NCI-H1694 (cell line): ENCODE results near the gene BEST3.

ENCODE experiments used
- DNase-seq: peaks from one replicate; lab custom pipeline; 2025; lab: John Stamatoyannopoulos, UW

The BEST3 gene

DNA sequence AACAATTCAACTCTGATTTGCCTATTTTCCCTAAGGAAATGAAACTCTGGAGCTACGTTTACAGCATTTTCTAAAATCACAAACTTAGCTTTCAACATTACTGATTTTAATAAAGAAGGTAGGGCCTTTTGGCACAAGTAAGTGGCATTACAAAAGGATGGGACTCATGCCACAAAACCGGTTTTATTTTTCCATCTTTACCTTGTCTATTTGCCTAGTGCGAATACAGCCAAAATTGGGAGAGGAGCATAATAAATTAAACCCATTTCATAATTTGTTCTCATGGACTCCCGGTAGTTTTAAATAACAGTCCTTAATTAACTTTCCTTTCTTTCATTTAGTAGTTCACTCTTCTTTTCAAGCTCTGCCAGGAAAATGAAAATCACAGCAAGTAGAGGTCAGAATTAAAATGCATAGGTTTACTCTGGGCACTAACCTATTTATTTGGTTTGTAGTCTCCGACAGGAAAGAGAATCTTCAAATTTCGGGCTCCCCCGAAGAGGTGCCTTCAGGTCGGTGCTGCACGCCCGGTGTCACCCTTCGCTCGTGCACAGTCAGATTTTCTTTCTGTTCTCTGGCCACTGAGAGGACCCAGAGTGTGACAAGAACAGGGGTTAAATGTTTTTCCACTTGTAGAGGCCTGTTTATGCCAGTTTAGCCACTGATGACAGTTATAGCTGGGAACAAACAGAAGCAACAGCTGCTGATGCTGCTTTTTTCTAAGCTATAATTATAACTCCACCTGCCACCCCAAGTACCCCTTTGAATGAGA, at the start of gene BEST3:
Gene BEST3, minus strand, starts transcription at position 535 of the 772 bp plus-strand sequence. CDS start 1,505 bp downstream, outside the sequence.
- peak; percentile 86 for DNase-seq

DNA sequence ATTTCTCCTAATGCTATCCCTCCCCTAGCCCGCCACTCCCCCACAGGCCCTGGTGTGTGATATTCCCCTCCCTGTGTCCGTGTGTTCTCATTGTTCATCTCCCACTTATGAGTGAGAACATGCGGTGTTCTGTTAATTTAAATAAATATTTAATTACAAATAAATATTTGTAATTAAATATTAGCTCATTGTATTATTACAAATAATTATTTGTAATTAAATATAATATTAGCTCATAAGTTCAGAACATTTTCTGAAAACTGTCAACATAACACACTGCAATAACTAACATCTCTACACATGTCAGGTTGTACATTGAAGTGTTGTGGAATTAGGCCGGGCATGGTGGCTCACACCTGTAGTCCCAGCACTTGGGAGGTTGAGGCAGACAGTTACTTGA, 45.0 kb upstream of the BEST3 start:
- DNase-seq, result no peak

DNA sequence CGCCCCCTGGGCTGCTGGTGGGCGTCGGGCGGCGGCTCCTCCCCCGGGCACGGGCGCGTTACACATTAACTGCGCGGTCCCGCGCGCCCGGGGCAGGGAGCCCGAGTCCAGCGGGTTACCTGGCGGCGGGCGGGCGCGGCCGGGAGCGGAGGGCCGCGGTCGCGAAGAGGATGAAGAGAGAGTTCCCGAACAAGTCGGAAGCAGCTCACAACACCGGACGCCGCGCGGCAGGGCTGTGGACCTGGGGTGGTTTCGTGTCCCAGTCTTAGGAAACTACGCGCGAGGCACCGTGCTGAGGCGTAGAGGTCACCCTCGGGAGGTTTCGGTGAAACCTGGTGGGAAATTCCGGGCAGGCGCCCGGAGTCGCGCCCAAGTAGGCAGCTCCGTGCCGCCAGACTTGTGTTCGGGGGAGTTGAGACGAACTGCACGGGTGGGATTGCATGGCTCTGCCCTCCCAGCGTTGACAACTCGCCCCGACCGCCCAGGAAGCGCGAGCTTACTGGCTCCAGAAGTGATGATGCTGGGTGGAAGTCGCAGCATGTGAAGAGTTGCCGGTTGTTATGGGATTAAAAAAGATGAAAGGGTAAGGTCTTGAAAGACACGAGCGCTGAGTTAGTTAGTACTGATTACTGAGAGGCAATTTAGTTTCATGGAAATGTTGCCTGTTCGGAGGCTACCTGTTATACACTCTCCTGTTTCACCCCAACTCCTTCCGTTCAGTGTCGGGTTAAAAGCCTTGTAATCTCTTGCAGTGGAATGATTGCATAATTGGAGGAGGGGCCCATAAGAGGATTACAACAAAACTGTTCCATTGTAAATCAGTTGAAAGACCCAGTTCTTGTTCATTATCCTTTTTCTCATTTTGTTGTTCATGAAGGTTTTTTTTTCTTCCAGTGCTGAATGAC, 40.4 kb upstream of the BEST3 start:
- DNase-seq, result peak; percentile 9

DNA sequence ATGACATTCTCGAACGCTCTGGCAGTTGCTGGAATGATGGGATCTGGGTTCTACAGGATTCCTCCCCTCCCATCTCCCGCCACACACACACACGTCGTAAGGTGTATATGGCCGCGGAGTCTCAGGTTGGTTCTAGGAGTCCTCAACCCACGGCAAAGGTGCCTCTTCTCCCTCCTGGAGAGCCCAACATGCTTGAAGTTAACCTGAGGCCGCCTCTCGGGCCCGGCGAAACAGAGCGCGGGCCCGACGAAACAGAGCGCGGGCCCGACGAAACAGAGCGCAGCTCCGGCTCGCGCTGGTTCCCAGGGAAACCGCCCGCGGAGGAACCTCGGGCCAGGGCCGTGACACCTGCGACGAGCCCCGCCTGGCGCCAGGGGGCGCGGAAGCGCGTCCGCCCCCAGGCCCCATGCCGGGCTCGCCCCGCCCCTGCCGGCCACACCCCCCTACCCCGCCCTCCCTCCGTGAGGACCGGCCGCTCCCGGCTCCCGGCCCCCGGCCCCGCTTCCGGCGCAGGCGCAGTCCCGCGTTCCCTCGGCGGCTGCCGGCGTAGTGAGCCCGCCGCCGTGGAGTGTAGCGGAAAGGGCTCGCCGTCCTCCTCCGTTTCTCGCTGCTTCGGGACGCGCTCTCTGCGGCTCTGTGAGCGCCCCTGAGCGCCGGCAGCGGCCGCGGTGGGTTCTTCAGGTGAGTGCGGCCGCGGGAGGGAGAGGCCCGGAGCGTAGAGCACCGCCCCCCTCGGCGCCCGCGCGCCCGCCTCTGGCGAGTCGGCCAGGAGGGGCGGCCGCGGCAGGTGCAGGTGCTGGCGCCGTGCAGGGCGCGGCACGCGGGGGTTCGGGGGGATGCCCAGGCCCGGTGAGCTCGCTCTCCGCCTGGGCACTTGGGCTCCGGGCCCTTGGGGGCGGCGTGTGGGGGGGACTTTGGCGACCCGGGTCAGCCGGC, 39.5 kb upstream of the BEST3 start, which contains the start of gene RAB3IP:
Gene RAB3IP, plus strand, starts transcription at position 510 of the 936 bp plus-strand sequence. CDS start 16,549 bp downstream, outside the sequence.
- peak; percentile 43 for DNase-seq

DNA sequence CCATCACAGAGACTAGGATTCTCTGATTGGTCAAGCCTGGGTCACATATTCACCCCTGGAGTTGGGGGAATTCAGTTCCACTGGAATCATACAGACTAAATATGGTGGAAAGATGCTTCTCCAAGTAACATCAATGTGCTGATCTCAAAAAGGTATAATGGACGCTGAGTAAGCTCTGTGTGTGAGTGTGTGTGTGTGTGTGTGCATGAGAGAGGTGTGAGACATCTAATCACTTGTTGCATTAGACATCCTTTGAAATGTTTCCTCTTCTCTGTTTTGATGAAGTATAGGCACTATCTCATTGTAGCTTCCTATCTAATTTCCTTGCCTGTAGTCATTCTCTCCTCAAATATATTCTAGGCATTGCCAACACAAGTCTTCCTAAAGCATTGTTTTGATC, 34.5 kb upstream of the BEST3 start:
- DNase-seq, result no peak

DNA sequence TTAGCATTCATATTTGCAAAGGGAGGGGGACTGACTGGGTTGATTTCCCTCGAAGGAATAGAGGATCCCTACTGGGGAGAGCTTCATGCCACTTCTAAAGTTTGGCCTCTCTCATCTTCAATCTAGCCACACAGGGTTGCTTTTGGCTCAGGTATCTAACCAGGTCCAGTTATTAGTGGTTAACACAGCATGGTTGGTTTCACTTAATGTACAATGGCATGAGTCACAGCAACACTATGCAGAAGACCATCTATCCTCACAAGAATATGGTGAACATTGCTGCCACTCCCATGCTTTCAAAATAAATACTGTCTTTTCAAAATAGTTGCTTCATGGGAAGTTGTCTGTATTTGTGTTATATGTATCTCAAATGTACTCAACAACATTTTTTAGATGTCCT, 33.0 kb upstream of the BEST3 start:
- no peak for DNase-seq

DNA sequence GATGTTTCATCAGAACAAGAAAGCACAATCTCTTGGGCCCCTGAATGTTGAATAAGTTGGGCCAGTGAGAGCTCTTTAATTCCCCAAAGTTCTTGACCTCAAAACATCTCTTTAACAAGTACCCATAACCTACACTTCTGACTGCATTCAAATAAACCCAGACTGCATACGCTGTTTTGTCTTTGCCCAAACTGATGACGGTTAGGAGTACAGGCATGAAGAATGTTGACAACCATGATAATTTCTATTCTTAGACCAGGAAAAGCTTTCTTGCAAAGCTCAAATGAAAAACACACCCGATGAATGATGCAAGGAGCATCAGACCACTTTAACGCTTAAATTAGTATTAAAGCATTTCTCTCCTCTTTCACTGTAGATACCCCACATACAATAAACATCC, 27.8 kb upstream of the BEST3 start:
- no peak for DNase-seq

DNA sequence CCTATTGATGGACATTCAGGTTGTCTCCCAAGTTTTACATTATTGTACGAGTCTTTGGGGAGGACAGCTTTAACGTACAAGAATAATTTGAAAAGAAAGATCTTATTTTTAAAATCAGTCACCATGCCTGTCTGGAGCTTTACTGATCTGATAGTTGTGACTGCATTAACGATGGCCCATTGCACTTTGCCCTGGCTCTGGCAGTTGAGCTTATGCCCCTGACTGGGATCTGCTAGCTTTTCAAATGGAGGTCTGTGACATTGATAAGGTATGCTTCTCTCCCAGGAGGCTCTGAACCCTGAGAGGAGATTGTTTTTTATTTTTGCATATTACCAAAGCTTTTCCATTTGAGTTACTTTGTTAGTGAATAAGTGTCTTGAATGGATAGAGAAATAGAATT, 21.6 kb upstream of the BEST3 start:
- DNase-seq, result no peak

DNA sequence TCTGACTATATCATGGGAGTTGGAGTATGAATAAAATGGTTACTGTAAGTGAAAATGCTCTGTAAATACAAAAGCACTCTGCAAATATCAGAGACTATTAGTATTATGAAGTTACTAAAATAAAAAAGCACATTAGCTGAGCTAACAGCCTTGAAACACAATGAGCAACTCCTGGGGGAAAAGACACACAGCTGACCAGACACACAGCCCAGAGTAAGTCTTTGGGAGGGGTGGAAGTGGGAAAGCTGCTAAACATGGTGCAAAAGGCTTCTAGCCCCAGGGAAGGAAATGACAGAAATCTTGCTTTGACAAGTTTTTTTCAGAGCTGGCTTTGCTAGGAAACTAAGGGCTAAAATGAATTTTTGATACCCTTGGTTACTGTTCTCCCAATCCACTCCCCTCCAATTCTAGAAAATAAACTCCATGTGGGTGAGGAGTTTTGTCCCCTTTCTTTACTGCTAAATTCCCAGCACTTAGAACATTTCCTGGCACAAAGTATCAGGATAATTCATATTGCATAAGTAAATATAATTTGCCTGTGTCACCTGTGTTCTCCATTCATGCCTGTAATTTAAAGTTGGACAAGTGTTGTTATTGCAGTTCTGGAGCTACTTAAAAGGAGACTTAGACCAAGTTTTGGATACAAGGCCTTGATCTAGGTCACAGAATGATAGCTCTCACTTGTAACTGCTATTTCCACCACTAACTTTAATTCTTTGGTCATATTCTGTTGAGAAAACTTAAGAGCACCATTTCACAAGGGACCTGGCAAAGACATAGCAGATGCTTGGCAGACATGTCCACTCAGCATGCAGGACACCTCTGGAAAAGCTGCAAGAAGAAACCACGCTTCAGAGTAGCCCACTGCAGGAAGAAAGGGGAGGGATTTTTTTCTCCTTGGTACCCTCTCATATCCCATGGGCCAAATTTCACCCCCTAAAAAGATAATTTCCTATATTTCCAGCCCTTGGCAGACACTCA, 20.5 kb upstream of the BEST3 start:
- no peak for DNase-seq

DNA sequence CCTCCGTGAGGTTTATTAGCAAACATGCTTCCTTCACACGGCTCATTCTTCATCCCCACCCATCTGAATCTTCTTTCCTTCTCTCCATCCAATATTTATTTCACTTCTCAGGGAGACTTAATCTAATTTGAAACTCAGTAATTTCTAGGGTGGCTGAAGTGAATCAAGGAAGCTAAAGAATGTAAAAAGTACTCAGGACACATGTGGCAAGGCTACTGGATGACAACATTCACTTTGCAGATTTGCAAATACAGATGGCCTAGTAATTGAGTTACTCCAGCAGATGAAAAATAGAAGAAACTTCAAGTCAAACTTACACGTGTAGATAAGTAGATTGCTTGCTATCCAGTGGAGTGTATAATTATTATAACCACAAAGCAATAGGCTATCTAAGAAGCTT, 15.4 kb upstream of the BEST3 start:
- DNase-seq, result no peak

DNA sequence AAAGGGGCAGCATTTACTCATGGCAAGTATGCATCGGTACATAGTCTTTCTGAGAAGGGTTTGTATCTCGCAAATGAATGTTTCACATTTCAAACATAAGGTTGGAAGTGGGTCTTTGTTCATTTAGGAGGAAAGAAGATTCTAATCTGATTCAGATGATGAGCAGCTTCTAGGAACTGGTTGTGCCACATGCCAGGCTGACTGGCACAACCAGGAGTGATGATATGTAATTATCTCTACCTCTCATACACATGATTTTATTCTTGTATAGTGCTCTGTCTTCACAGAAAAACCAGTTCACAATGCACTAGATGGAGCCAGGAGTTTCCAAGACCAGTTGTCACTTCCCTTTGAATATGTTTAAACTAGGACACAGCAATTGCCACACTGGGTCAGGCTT, 13.7 kb upstream of the BEST3 start:
- no peak for DNase-seq

DNA sequence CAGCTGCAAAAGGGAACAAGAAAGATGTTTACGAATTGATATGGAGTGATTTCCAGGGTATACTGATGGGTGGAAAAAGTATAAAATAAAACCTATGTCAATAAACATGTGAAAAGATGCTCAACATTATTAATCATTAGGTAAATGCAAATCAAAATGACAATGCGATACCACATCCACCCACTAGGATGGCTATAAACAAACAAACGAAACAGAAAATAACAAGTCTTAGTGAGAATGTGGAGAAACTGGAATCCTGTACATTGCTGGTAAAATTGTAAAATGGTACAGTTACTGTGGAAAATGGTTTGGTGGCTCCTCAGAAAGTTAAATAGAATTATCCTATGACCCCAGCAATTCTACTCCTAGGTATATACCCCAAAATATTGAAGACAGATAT, 9.5 kb upstream of the BEST3 start:
- no peak for DNase-seq

DNA sequence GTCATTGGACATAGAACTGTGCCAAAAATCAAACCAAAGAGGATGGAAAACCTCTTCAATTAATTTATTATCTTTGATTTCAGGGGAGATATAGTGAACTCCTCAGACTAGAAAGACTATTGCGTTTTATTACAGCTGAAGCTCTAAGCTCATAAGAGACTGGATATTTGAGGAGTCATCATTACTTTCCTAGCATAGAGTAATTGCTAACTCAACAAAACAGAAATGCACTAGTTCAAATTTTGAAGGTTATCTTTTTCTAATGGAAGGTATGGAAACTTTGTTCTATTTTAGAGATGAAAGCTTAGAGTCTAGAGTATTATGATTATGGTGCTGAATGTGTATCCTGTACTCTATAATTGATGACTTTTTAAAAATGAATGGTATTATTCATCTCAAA, 5.3 kb upstream of the BEST3 start:
- no peak for DNase-seq

DNA sequence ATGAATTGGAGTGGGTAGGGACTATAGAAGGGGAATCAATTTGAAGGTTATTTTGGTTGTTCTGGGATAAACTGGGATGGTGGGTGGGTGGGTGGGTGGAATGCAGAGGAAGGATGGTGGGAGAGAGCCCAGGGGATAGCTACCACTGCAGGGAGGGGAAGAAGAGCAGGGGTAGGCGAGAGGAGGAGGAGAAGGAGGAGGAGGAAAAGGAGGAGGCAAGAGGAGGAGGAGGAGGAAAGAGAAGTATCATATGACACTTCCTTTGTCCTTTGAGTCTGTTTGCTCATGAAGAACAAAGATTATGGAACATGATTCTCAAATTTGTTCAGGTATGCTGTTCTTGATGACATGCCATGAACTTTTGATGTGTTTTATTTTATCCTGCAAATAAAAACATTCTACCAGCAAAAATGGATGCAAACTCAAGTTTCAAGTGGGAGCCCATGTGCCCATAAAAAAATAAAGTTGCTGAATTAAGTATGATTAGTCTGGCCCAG, 4.1 kb upstream of the BEST3 start:
- no peak for DNase-seq

DNA sequence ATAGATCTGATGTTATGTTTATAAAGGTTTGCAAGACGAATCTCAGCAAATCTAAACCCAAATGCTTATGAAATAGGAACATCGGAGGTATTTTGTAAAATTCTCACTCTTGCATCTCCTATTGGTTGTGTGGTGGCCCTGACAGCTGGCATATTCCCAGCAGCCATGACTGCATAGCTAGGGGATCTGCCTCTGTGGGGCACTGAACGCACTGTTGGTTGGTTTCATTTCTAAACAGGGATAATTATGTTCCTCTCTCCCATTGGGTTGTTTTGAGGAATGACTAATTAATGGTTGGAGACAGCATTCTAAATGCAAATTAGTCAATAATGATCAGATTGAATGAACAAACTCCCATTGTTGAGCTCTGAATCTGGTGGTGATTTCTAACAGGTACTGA, 2.7 kb upstream of the BEST3 start:
- DNase-seq, result peak; percentile 10

DNA sequence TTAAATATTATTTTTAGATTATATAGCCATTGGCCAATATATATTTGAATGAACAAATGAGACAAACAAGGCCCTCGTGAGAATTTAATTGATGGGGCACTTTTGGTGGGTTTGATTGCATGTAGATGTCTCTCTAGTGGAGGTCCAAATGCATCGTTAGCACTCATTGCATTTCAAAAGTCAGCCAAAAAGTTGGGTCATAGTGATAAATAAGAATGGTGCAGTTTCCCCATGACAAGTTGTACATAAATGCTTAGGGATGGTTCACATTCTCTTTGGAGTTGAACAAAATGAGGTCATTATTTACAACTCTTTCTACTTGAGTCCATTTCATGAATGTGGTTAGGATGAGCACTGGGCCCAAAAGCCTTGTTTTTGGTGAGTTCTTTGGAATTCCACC, 1.0 kb downstream of the BEST3 start:
- DNase-seq, result no peak

DNA sequence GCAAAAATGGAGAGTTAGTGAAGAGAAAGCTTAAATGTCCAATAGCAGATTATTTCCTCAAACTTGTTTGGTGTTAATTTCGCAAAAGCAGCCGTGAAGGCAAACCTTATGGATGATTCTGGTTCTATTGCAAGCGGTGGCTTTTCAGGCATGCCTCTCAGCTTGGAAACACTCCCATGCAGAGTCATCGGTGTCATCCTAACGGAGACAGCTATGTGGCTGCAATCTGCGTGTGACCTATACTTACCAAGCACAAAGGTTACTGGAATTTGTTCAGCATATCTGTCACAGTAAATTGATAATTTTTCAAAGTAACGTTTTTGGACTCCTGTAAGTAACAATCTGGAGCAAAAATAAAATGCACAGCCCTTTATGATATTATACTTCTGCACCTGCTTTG, 5.0 kb downstream of the BEST3 start:
- no peak for DNase-seq

DNA sequence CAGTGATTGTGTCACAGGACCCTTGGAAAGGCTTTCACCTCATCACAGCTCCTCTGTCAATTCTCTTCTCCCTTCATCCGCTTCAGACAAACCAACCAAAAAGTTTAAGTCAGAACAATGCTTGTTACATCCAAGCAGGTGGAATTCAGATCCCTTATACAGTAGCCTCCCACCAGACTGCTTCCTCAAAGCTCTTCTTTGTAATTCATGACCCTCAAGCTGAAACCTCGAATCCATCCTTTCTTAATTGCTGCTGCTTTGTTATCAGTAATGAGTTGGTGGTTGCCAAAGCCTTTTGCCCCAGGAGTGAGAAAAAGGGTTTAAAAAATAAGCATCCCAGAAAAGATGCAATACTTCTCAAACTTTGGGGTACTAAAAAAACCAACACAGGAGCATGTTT, 9.5 kb downstream of the BEST3 start:
- no peak for DNase-seq

DNA sequence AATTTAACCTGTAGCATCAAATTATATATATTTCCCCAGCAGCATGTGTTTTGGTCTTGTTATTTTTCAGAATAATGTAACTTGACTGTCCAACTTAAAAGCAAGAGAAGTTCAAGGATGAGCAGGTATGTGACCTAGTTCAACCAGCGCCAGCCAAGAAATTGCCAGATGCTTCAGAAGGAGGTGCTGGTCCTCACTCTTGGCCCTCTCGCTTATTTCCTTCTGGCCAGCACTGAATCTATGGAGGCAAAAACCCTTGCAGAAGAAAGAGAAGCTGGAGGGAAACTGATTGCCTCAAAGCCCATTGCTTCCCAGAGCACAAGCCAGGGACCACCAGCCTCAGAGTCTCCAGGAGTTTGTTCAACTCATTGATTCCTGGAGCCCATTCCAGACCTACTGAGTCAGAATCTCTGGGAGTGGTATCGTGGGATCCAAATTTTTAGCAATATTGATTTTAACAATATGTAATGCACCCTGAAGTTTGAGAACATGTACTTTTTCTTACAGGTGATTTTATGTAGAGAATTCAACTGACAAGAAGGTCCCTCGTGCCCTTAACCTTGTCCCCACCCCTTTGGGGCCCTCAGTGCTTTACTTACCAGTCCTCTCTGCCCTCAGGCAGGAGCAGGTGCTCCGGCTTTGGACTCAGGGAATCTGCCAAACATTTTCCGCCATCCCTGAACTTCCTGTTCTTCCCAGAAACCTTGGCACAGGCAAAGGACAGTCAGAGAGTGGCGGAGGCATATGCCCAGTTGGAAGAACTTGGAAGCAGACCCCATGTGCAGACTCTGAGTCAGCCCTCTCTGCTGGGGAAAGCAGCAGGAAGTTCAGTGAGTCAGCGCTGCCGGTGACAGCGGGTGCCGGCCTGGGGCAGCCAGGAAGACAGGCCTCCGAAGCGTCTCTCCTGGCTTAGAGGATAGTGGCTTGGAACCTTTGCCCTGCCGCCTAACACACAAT, 10.4 kb downstream of the BEST3 start:
- no peak for DNase-seq
